Bone marrow (tissue), 2 donors: ENCODE measurements around the gene ZNF20.
A peak's percentile ranks its signal among the peaks of the same experiment; 100 is the strongest.
"Not testable (repeated sequence)": the region's sequence is repeated elsewhere in the genome, so short reads cannot be mapped to it uniquely, and the experiment has no call there.

Experiments used
- DNase-seq, 2 donors: peaks; one replicate each; lab custom pipeline; 2025; lab: John Stamatoyannopoulos, UW

Gene ZNF20

GRCh38 chr19:12112701-12113100 lies 27.4 kb downstream of the ZNF20 start:
- DNase-seq = no peak

GRCh38 chr19:12111943-12112637 lies 28.1 kb downstream of the ZNF20 start:
- DNase-seq = no peak

- DNase-seq = no peak
These were observed 29.0 kb downstream of the ZNF20 start for GRCh38 chr19:12111176-12111575.

- not testable (repeated sequence) for DNase-seq
These were observed 36.2 kb downstream of the ZNF20 start for GRCh38 chr19:12103909-12104308.

- DNase-seq = no peak
These were observed 42.1 kb downstream of the ZNF20 start for GRCh38 chr19:12098040-12098439.

- DNase-seq = no peak
These were observed 44.9 kb downstream of the ZNF20 start for GRCh38 chr19:12095111-12095790.

- DNase-seq = no peak
These were observed 46.4 kb downstream of the ZNF20 start for GRCh38 chr19:12093777-12094176.

- DNase-seq = no peak
These were observed 47.2 kb downstream of the ZNF20 start for GRCh38 chr19:12092956-12093355.

- DNase-seq = peak; percentile 54 to 92
These were observed 47.9 kb downstream of the ZNF20 start for GRCh38 chr19:12092065-12092867.

GRCh38 chr19:12090807-12091206 lies 49.3 kb downstream of the ZNF20 start:
- peak; percentile 20 to 59 for DNase-seq

GRCh38 chr19:12085074-12085818 lies 54.9 kb downstream of the ZNF20 start:
- DNase-seq = no peak

GRCh38 chr19:12083336-12083735 lies 56.8 kb downstream of the ZNF20 start:
- DNase-seq = not testable (repeated sequence)
